ENCODE results near the gene CHMP2A.

Gene CHMP2A

GRCh38 chr19:58572818-58573657 is 18.1 kb upstream of the CHMP2A start, which contains the start of gene MZF1:
Gene MZF1, minus strand, starts transcription at chr19:58573335. Its CDS starts 1,946 bp downstream, at chr19:58571389.
- Mint-ChIP-seq H3K27ac (peak within 1 kb of the TSS; percentile 93), H3K9me3 (peaks cover 3% of the 10 kb centered on the region), H3K36me3 (peaks cover 29% of the 10 kb centered on the region), H3K4me3 (peak within 1 kb of the TSS; percentile 91), H3K4me1 (peaks cover 52% of the 10 kb centered on the region), H3K27me3 (no peaks in the 10 kb centered on the region)
- peak; percentile 84 for ATAC-seq

GRCh38 chr19:58572026-58572817 is 17.3 kb upstream of the CHMP2A start:
- ATAC-seq: no peak
- peaks cover 32% of the 10 kb centered on the region for H3K36me3 Mint-ChIP-seq
- no peaks in the 10 kb centered on the region for H3K27me3 Mint-ChIP-seq
- peak overlapping the region; percentile 93 for H3K27ac Mint-ChIP-seq
- peak overlapping the region; percentile 91 for H3K4me3 Mint-ChIP-seq
- H3K4me1 Mint-ChIP-seq: peaks cover 46% of the 10 kb centered on the region
- peaks cover 3% of the 10 kb centered on the region for H3K9me3 Mint-ChIP-seq

DNA sequence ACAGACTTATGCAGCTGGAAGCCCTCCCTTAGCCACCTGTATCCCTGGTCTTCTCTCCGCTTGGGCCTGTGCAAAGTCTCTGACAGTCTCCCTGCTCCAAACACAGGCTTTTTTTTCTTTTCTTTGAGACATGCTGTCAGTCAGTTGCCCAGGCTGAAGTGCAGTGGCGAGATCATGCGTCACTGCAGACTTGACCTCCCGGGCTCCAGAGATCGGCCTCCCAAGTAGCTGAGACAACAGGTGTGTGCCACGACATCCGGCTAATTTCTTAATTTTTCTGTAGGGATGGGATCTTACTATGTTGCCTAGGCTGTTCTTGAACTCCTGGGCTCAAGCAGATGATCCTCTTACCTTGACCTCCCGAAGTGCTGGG is 16.7 kb upstream of the CHMP2A start:
- peaks cover 47% of the 10 kb centered on the region for H3K4me1 Mint-ChIP-seq
- no peak for ATAC-seq
- no peaks in the 10 kb centered on the region for H3K27me3 Mint-ChIP-seq
- H3K9me3 Mint-ChIP-seq: peaks cover 3% of the 10 kb centered on the region
- H3K4me3 Mint-ChIP-seq: peak overlapping the region; percentile 91
- H3K27ac Mint-ChIP-seq: no peak overlapping the region
- H3K36me3 Mint-ChIP-seq: peaks cover 33% of the 10 kb centered on the region

- no peak for ATAC-seq
- Mint-ChIP-seq H3K27me3 (no peaks in the 10 kb centered on the region), H3K9me3 (peaks cover 3% of the 10 kb centered on the region), H3K27ac (no peak overlapping the region), H3K36me3 (peaks cover 37% of the 10 kb centered on the region), H3K4me3 (no peak overlapping the region), H3K4me1 (peaks cover 47% of the 10 kb centered on the region)
Observed at GRCh38 chr19:58570770-58571574, 16.1 kb upstream of the CHMP2A start.

GRCh38 chr19:58569943-58570670 is 15.2 kb upstream of the CHMP2A start:
- no peak for ATAC-seq
- Mint-ChIP-seq H3K27me3 (no peaks in the 10 kb centered on the region), H3K36me3 (peaks cover 37% of the 10 kb centered on the region), H3K4me3 (no peak overlapping the region), H3K27ac (no peak overlapping the region), H3K9me3 (peaks cover 3% of the 10 kb centered on the region), H3K4me1 (peaks cover 43% of the 10 kb centered on the region)

DNA sequence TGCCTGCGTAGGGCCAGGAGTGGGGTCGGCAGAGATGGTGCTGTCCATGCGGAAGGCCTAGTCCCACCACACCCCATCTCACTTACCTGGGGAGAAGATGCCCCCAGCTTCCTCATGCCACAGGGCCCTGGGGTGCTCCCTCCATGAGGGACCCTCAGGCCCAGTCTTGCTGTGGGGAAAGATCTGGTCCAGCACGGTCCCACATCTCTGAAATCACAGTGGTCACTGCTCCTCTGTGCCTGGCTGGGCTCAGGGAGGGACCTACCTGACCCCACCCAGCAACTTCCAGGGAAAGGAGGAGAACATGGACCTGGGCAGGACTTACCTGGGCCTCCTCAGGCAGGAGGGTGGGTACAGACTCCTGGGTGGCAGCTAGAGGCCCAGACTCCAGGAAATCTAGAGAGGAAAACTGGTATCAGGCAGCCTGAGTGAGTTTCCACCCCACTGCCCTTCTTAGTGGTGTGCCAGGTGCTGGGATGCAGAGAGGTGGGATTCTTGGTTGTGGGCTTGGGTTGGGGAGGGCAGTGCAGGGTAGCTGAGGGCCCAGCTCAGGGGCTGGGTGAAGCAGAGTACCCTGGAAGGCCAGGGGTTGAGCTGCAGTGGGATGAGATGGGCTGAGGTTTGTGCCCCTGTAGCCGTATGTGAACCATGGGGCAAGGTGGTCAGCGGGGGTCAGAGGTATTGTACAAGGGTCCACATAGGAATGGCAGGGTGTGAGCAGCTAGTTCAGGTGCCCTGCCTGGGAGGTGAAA is 14.5 kb upstream of the CHMP2A start:
- Mint-ChIP-seq H3K9me3 (peaks cover 3% of the 10 kb centered on the region), H3K36me3 (peaks cover 37% of the 10 kb centered on the region), H3K27ac (peak overlapping the region; percentile 47), H3K4me1 (peaks cover 43% of the 10 kb centered on the region), H3K4me3 (no peak overlapping the region), H3K27me3 (no peaks in the 10 kb centered on the region)
- ATAC-seq: no peak

GRCh38 chr19:58568453-58569130 is 13.7 kb upstream of the CHMP2A start:
- no peak for ATAC-seq
- no peak overlapping the region for H3K4me3 Mint-ChIP-seq
- H3K4me1 Mint-ChIP-seq: peaks cover 43% of the 10 kb centered on the region
- H3K36me3 Mint-ChIP-seq: peaks cover 37% of the 10 kb centered on the region
- H3K27ac Mint-ChIP-seq: peak overlapping the region; percentile 42
- peaks cover 3% of the 10 kb centered on the region for H3K9me3 Mint-ChIP-seq
- no peaks in the 10 kb centered on the region for H3K27me3 Mint-ChIP-seq

GRCh38 chr19:58566989-58567388 is 12.1 kb upstream of the CHMP2A start:
- ATAC-seq: no peak
- H3K27ac Mint-ChIP-seq: no peak overlapping the region

DNA sequence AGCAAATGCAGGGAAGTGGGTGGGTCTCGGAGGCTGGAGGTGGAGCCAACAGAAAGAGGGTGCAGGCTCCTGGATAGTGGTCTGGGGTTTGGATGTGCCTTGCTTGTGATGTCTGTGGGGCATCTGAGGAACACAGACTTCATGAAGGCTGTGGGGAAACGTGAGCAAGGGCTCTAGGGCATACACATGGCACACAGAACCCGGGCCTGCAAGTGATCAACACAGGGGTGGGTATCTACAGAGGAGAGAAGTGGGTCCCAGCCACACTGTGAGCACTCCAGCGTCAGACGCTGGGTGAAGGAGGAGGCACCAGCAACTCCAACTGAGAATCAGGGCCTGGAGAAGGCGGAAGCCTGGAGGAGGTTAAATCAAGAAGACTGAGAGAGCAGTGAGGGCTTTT is 8.9 kb upstream of the CHMP2A start:
- H3K4me1 Mint-ChIP-seq: peaks cover 66% of the 10 kb centered on the region
- peak overlapping the region; percentile 55 for H3K27ac Mint-ChIP-seq
- peak overlapping the region; percentile 88 for H3K4me3 Mint-ChIP-seq
- H3K9me3 Mint-ChIP-seq: no peaks in the 10 kb centered on the region
- peaks cover 21% of the 10 kb centered on the region for H3K36me3 Mint-ChIP-seq
- no peaks in the 10 kb centered on the region for H3K27me3 Mint-ChIP-seq
- ATAC-seq: no peak

More at GRCh38 chr19:58566989-58567388, 12.1 kb upstream of the CHMP2A start:
- peaks cover 50% of the 10 kb centered on the region for H3K4me1 Mint-ChIP-seq
- H3K4me3 Mint-ChIP-seq: no peak overlapping the region
- peaks cover 33% of the 10 kb centered on the region for H3K36me3 Mint-ChIP-seq
- H3K9me3 Mint-ChIP-seq: peaks cover under 1% of the 10 kb centered on the region
- H3K27me3 Mint-ChIP-seq: no peaks in the 10 kb centered on the region

GRCh38 chr19:58563034-58563573 is 8.2 kb upstream of the CHMP2A start:
- no peaks in the 10 kb centered on the region for H3K9me3 Mint-ChIP-seq
- H3K36me3 Mint-ChIP-seq: peaks cover 16% of the 10 kb centered on the region
- no peak for ATAC-seq
- H3K27ac Mint-ChIP-seq: peak overlapping the region; percentile 55
- H3K4me3 Mint-ChIP-seq: peak overlapping the region; percentile 88
- peaks cover 61% of the 10 kb centered on the region for H3K4me1 Mint-ChIP-seq
- no peaks in the 10 kb centered on the region for H3K27me3 Mint-ChIP-seq

GRCh38 chr19:58562122-58563033 is 7.5 kb upstream of the CHMP2A start:
- Mint-ChIP-seq H3K4me1 (peaks cover 69% of the 10 kb centered on the region), H3K36me3 (peaks cover 16% of the 10 kb centered on the region)

DNA sequence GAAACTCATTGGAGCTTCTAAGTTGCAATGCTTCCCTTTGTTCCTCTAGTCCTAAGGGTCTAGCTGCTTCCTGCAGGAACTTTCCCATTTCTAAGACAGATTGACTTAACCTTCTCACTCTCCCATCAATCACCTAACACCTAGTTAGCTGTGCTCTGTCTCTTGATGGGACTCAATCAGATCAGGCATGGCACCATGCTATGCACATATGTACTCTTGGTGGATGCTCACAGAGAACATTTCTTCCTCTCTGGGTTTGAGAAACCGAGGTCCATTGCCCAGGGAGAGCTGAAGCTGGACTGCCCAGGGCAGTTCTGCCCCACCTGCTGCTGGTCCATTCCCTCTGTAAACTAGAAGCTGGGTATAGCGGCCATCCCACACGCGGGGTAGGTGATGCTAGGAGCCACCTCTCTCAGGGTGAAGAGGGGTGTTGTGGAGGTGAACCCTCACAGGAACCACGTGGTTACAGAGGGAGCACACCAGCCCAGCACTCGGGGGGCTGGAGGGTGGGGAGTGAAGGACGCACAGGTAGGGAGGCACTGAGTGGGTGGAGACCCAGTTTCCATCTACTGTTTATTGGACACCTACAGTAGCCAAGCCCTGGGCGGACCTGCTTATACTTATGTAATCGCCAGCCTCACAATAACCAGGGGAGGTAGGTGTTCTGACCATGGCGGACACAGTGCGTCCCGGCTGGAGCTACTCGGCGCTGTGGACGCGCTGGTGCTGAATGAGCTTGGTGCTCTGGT is 6.6 kb upstream of the CHMP2A start:
- Mint-ChIP-seq H3K9me3 (no peaks in the 10 kb centered on the region), H3K27me3 (no peaks in the 10 kb centered on the region), H3K36me3 (peaks cover 21% of the 10 kb centered on the region), H3K4me3 (peak overlapping the region; percentile 88), H3K4me1 (peaks cover 76% of the 10 kb centered on the region), H3K27ac (peak overlapping the region; percentile 55)
- no peak for ATAC-seq

More at GRCh38 chr19:58562122-58563033, 7.5 kb upstream of the CHMP2A start:
- no peak for ATAC-seq
- H3K9me3 Mint-ChIP-seq: no peaks in the 10 kb centered on the region
- peak overlapping the region; percentile 55 for H3K27ac Mint-ChIP-seq
- H3K27me3 Mint-ChIP-seq: no peaks in the 10 kb centered on the region
- peak overlapping the region; percentile 88 for H3K4me3 Mint-ChIP-seq

All from stimulated activated memory B cell treated with anti-CD40 and anti-IgM and Interleukin-4, amounts not matched to agents 10 μg/mL and 1 μg/mL and 100 μg/mL, for 72 hours (primary cell).